GM23338 (cell line): Measurements from ENCODE around the gene SLC25A11. TPM values are rescaled to one million over a fixed set of nuclear protein-coding genes. Genes with fewer than 3 reads are reported as not detected.

Source experiments
- ATAC-seq: fragments of 200-7000 bp; cut with Tn5 transposase; 3 replicates; pipeline ENCODE4 v1.9.1; 2020
- DNase-seq: peaks from one replicate; pipeline ENCODE4 v3.0.0-alpha.2; 2015; ENCODE audit warnings: low spot score
- H2AFZ ChIP-seq: fragments of 200-600 bp; sonication (generic); 2 replicates; pipeline ENCODE4 v1.8.0; 2016; ENCODE audit warnings: antibody characterized with exemption, mild to moderate bottlenecking, moderate library complexity
- H3F3A ChIP-seq: fragments of 200-600 bp; sonication (generic); replicated peaks from 2 replicates; pipeline ENCODE4 v1.8.0; 2017; ENCODE audit warnings: antibody characterized with exemption, mixed run types, low read depth
- H3K27ac ChIP-seq: fragments of 200-600 bp; sonication (generic); 2 replicates; pipeline ENCODE4 v1.6.1; 2016; ENCODE audit warnings: low read depth
- H3K27me3 ChIP-seq: fragments of 200-600 bp; sonication (generic); 2 replicates; pipeline ENCODE4 v1.8.0; 2016; ENCODE audit warnings: mild to moderate bottlenecking, mixed run types, moderate library complexity; ENCODE audit not compliant: insufficient read depth
- H3K36me3 ChIP-seq: fragments of 200-600 bp; sonication (generic); 2 replicates; pipeline ENCODE4 v1.8.0; 2016; ENCODE audit warnings: mild to moderate bottlenecking; ENCODE audit not compliant: insufficient read depth
- H3K4me1 ChIP-seq: fragments of 200-600 bp; sonication (generic); 2 replicates; pipeline ENCODE4 v1.8.0; 2016; ENCODE audit warnings: mild to moderate bottlenecking, moderate library complexity; ENCODE audit not compliant: insufficient read depth
- H3K4me2 ChIP-seq: fragments of 200-600 bp; sonication (generic); 2 replicates; pipeline ENCODE4 v1.7.1; 2017; ENCODE audit warnings: mixed run types
- H3K4me3 ChIP-seq: fragments of 200-600 bp; sonication (generic); 2 replicates; pipeline ENCODE4 v1.6.1; 2016; ENCODE audit warnings: mixed run types
- H3K79me2 ChIP-seq: fragments of 200-600 bp; sonication (generic); replicated peaks from 2 replicates; pipeline ENCODE4 v1.8.0; 2017; ENCODE audit warnings: mild to moderate bottlenecking; ENCODE audit not compliant: insufficient read depth
- H3K9me2 ChIP-seq: fragments of 200-600 bp; sonication (generic); 2 replicates; pipeline ENCODE4 v1.8.0; 2017; ENCODE audit not compliant: insufficient read depth
- H4K20me1 ChIP-seq: fragments of 200-600 bp; sonication (generic); replicated peaks from 2 replicates; pipeline ENCODE4 v1.8.0; 2017; ENCODE audit warnings: mild to moderate bottlenecking; ENCODE audit not compliant: insufficient read depth
- H3K27ac Mint-ChIP-seq: 2 replicates; pipeline ENCODE4 v1.8.0; 2020; ENCODE audit warnings: inconsistent platforms, mild to moderate bottlenecking, moderate library complexity, mixed read lengths
- H3K27me3 Mint-ChIP-seq: 3 replicates; pipeline ENCODE4 v1.8.0; 2022; ENCODE audit warnings: low read depth, mild to moderate bottlenecking, moderate library complexity, mixed read lengths, inconsistent platforms; ENCODE audit not compliant: insufficient read depth, poor library complexity
- H3K36me3 Mint-ChIP-seq: 3 replicates; pipeline ENCODE4 v1.8.0; 2021; ENCODE audit warnings: low read depth, mild to moderate bottlenecking, inconsistent platforms, moderate library complexity, mixed read lengths
- H3K4me1 Mint-ChIP-seq: 3 replicates; pipeline ENCODE4 v1.8.0; 2020; ENCODE audit warnings: mild to moderate bottlenecking, inconsistent platforms, mixed read lengths
- H3K4me3 Mint-ChIP-seq: 3 replicates; pipeline ENCODE4 v1.8.0; 2021; ENCODE audit warnings: moderate library complexity, mild to moderate bottlenecking, inconsistent platforms, mixed read lengths
- H3K9me3 Mint-ChIP-seq: 3 replicates; pipeline ENCODE4 v1.8.0; 2020; ENCODE audit warnings: moderate library complexity, mild to moderate bottlenecking, inconsistent platforms, mixed read lengths
- ETS1 ChIP-seq: IDR thresholded peaks from 2 replicates; pipeline ENCODE4 v1.6.1; 2016; ENCODE audit warnings: antibody characterized with exemption
- POLR2AphosphoS5 ChIP-seq: IDR thresholded peaks from 2 replicates; pipeline ENCODE4 v1.6.1; 2016; ENCODE audit warnings: antibody characterized with exemption, low read depth
- ZNF462 ChIP-seq: fragments of 250-450 bp; sonication (Bioruptor Pico); IDR thresholded peaks from 2 replicates; pipeline ENCODE4 v1.5.0; 2020; ENCODE audit warnings: mild to moderate bottlenecking, moderate library complexity
- polyA plus RNA-seq: library from polyadenylated mRNA; unstranded; fragments of >200 nt; fragmentation: Nextera tagmentation; extraction: Ambion mirVana; gene quantifications from 2 replicates; pipeline ENCODE4 v1.2.1, GENCODE V29; 2016
- total RNA-seq: library from RNA; depleted of rRNA; stranded (reverse); fragments of >200 nt; shearing (Covaris generic); gene quantifications from 2 replicates; pipeline ENCODE4 v1.2.3, GENCODE V29; 2014

The SLC25A11 gene
- total and polyA plus RNA-seq, 2 experiments from 2014 or later = 37.8 to 73.6 TPM

GRCh38 chr17:4946312-4946976 is 6.6 kb upstream of the SLC25A11 start:
- Mint-ChIP-seq H3K27ac (peak overlapping the region; percentile 80), H3K27me3 (peaks cover 34% of the 10 kb centered on the region), H3K9me3 (no peaks in the 10 kb centered on the region; the same call in 2 of the 3 replicates), H3K4me3 (peak overlapping the region; percentile 92), H3K4me1 (peaks cover 42% of the 10 kb centered on the region), H3K36me3 (peaks cover 62% of the 10 kb centered on the region)
- H2AFZ ChIP-seq = no peak overlapping the region
- no peak for DNase-seq
- H3K36me3 ChIP-seq = peaks cover 21% of the 10 kb centered on the region
- H3K27me3 ChIP-seq = no peaks in the 10 kb centered on the region
- H3K4me1 ChIP-seq = peaks cover 39% of the 10 kb centered on the region
- peak overlapping the region; percentile 96 for H3K4me3 ChIP-seq
- peaks cover 28% of the 10 kb centered on the region for H4K20me1 ChIP-seq
- no peak for ATAC-seq
- peak overlapping the region; percentile 96 for H3K4me2 ChIP-seq
- H3K27ac ChIP-seq = peak overlapping the region; percentile 100
- H3F3A ChIP-seq = peaks cover 50% of the 10 kb centered on the region
- no peaks in the 10 kb centered on the region for H3K9me2 ChIP-seq
- TF ChIP-seq ETS1 (no peak), POLR2AphosphoS5 (peak; percentile 7; the same call in 1 of the 2 replicates)
- peaks cover 49% of the 10 kb centered on the region for H3K79me2 ChIP-seq

DNA sequence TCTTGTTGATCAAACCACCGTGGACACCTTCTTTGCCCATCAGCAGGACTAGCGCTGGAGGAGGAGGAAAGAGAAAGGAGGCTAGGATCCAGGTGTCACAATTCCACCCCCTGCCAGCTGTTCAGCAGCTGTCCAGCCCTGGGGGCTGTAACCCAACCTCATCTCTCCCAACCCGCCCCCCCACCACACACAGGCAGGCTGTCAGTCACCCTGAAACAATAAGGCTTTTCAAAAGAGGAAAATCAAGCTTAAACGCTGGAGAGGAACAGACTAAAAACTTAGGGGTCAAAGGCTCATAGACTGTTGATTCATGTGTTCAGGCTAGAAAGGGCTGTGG is 6.1 kb upstream of the SLC25A11 start:
- H3K4me1 Mint-ChIP-seq = peaks cover 42% of the 10 kb centered on the region
- Histone ChIP-seq H3K36me3 (peaks cover 21% of the 10 kb centered on the region), H3K4me1 (peaks cover 39% of the 10 kb centered on the region), H3K27ac (peak overlapping the region; percentile 100), H3K27me3 (no peaks in the 10 kb centered on the region), H3F3A (peaks cover 55% of the 10 kb centered on the region), H4K20me1 (peaks cover 33% of the 10 kb centered on the region), H3K4me3 (peak overlapping the region; percentile 96), H3K79me2 (peaks cover 55% of the 10 kb centered on the region), H3K4me2 (peak overlapping the region; percentile 96), H3K9me2 (no peaks in the 10 kb centered on the region), H2AFZ (no peak overlapping the region)
- no peak for ATAC-seq
- no peak for DNase-seq
- H3K27ac Mint-ChIP-seq = peak overlapping the region; percentile 92
- peak overlapping the region; percentile 92 for H3K4me3 Mint-ChIP-seq
- TF ChIP-seq ZNF462 (CRISPR knock-in tag) (no peak), POLR2AphosphoS5 (peak; percentile 27; the same call in 1 of the 2 replicates)
- peaks cover 67% of the 10 kb centered on the region for H3K36me3 Mint-ChIP-seq
- H3K27me3 Mint-ChIP-seq = peaks cover 31% of the 10 kb centered on the region
- H3K9me3 Mint-ChIP-seq = no peaks in the 10 kb centered on the region; the same call in 2 of the 3 replicates
